Measurements from ENCODE around the gene CELF5.

DNA sequence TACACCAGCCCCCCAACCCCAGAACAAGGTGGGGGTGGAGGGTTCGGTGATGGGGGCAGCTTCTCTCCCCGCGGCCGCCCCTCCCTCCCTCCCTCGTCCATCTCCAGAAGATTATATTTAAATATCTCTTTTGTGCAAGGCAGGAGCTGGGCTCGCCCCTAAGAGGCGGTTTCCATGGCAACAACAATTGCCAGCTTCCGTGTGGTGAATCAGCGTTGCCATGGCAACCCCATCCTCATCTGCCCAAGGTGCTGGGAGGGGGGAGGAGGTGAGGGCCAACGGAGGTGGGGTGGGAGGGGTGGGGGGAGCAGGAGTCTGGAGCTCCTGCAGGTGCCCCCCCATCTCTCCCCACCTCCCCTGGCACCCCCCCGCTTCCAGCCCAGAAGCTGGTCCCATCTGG lies 46.4 kb downstream of the CELF5 start:
- no peak for TF ChIP-seq POLR2A (IDR thresholded peaks at IDR 0.05)
- TF ChIP-seq, protein P1, sequence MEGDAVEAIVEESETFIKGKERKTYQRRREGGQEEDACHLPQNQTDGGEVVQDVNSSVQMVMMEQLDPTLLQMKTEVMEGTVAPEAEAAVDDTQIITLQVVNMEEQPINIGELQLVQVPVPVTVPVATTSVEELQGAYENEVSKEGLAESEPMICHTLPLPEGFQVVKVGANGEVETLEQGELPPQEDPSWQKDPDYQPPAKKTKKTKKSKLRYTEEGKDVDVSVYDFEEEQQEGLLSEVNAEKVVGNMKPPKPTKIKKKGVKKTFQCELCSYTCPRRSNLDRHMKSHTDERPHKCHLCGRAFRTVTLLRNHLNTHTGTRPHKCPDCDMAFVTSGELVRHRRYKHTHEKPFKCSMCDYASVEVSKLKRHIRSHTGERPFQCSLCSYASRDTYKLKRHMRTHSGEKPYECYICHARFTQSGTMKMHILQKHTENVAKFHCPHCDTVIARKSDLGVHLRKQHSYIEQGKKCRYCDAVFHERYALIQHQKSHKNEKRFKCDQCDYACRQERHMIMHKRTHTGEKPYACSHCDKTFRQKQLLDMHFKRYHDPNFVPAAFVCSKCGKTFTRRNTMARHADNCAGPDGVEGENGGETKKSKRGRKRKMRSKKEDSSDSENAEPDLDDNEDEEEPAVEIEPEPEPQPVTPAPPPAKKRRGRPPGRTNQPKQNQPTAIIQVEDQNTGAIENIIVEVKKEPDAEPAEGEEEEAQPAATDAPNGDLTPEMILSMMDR (IDR thresholded peaks at IDR 0.05) = no peak

Data from esophagus squamous epithelium (tissue), 4 donors.